Measurements from ENCODE around the gene ATP1A2.

ATP1A2 gene

GRCh38 chr1:160115545-160116282 is at the start of gene ATP1A2:
Gene ATP1A2 (plus strand): TSS chr1:160115759. CDS start chr1:160115862, 103 bp downstream.
- DNase-seq = no peak

- no peak for DNase-seq
Measured at GRCh38 chr1:160066829-160067745, 48.5 kb upstream of the ATP1A2 start.

GRCh38 chr1:160068225-160068624 is 47.3 kb upstream of the ATP1A2 start:
- no peak for DNase-seq

- no peak for DNase-seq
Measured at GRCh38 chr1:160069460-160070231, 45.9 kb upstream of the ATP1A2 start, which contains the start of gene KCNJ10. Gene KCNJ10 (minus strand): TSS chr1:160070160. CDS start chr1:160042532, 27,628 bp downstream.

GRCh38 chr1:160070243-160071163 is 45.1 kb upstream of the ATP1A2 start:
- peak; percentile 80 for DNase-seq

GRCh38 chr1:160071289-160071688 is 44.3 kb upstream of the ATP1A2 start:
- no peak for DNase-seq

- no peak for DNase-seq
Measured at GRCh38 chr1:160074865-160075264, 40.7 kb upstream of the ATP1A2 start.

- DNase-seq = no peak
Measured at GRCh38 chr1:160075836-160076235, 39.7 kb upstream of the ATP1A2 start.

- no peak for DNase-seq
Measured at GRCh38 chr1:160076295-160076694, 39.3 kb upstream of the ATP1A2 start.

GRCh38 chr1:160077486-160077885 is 38.1 kb upstream of the ATP1A2 start:
- no peak for DNase-seq

GRCh38 chr1:160078512-160079195 is 36.9 kb upstream of the ATP1A2 start:
- DNase-seq = peak; percentile 79

GRCh38 chr1:160079448-160079847 is 36.1 kb upstream of the ATP1A2 start:
- no peak for DNase-seq

GRCh38 chr1:160080381-160081100 is 35.0 kb upstream of the ATP1A2 start:
- DNase-seq = no peak

- peak; percentile 18 for DNase-seq
Measured at GRCh38 chr1:160081261-160081936, 34.2 kb upstream of the ATP1A2 start, which contains the start of gene KCNJ9. Gene KCNJ9 (plus strand): TSS chr1:160081538. CDS start chr1:160084031, 2,493 bp downstream.

- DNase-seq = no peak
Measured at GRCh38 chr1:160082487-160082886, 33.1 kb upstream of the ATP1A2 start.

GRCh38 chr1:160082926-160083325 is 32.6 kb upstream of the ATP1A2 start:
- no peak for DNase-seq

- peak; percentile 53 for DNase-seq
Measured at GRCh38 chr1:160083968-160084770, 31.4 kb upstream of the ATP1A2 start.

GRCh38 chr1:160084771-160085321 is 30.7 kb upstream of the ATP1A2 start:
- no peak for DNase-seq
